DND-41 (cell line): ENCODE results near the gene SP8.

ENCODE experiments used
- ATAC-seq: fragments of 200-7000 bp; cut with Tn5 transposase; 3 replicates; pipeline ENCODE4 v1.9.1; 2021; ENCODE audit warnings: low read depth; ENCODE audit not compliant: insufficient read depth
- DNase-seq: peaks from one replicate; pipeline ENCODE4 v3.0.0-alpha.2; 2020
- H2AFZ ChIP-seq: 2 replicates; pipeline ENCODE4 v1.6.0; 2012; ENCODE audit warnings: low read depth, low read length
- H3K27ac ChIP-seq: 2 replicates; pipeline ENCODE4 v1.5.1; 2012; ENCODE audit warnings: low read length, inconsistent platforms
- H3K27me3 ChIP-seq: fragments of 200-600 bp; sonication (generic); 2 replicates; pipeline ENCODE4 v1.6.0; 2012; ENCODE audit warnings: low read length, mild to moderate bottlenecking, inconsistent platforms; ENCODE audit not compliant: insufficient read depth, poor library complexity
- H3K36me3 ChIP-seq: 2 replicates; pipeline ENCODE4 v1.5.1; 2012; ENCODE audit warnings: low read length, inconsistent platforms; ENCODE audit not compliant: insufficient read depth
- H3K4me1 ChIP-seq: 2 replicates; pipeline ENCODE4 v1.5.1; 2012; ENCODE audit warnings: mild to moderate bottlenecking, low read length; ENCODE audit not compliant: insufficient read depth
- H3K4me2 ChIP-seq: 2 replicates; pipeline ENCODE4 v1.6.0; 2012; ENCODE audit warnings: mild to moderate bottlenecking, moderate library complexity, low read length, inconsistent platforms; ENCODE audit not compliant: insufficient read depth
- H3K4me3 ChIP-seq, 2 experiments: fragments of 200-600 bp in 1 of 2; shearing (Covaris generic) in 1 of 2; 2 replicates each; pipeline ENCODE4 v1.5.1; 2012 to 2016; ENCODE audit warnings: inconsistent platforms in 2 of 2, low read length in 2 of 2, mild to moderate bottlenecking in 2 of 2, low read depth in 1 of 2, moderate library complexity in 1 of 2
- H3K79me2 ChIP-seq: 2 replicates; pipeline ENCODE4 v1.6.0; 2012; ENCODE audit warnings: low read length, inconsistent platforms; ENCODE audit not compliant: insufficient read depth
- H3K9ac ChIP-seq: 2 replicates; pipeline ENCODE4 v1.6.0; 2012; ENCODE audit warnings: low read depth, mild to moderate bottlenecking, inconsistent platforms, low read length, moderate library complexity
- H3K9me3 ChIP-seq: 2 replicates; pipeline ENCODE4 v1.5.1; 2012; ENCODE audit warnings: low read length, moderate library complexity, mild to moderate bottlenecking, inconsistent platforms; ENCODE audit not compliant: insufficient read depth, severe bottlenecking
- H4K20me1 ChIP-seq: 2 replicates; pipeline ENCODE4 v1.6.0; 2012; ENCODE audit warnings: low read length; ENCODE audit not compliant: insufficient read depth
- EZH2 ChIP-seq: IDR thresholded peaks from 3 replicates; pipeline ENCODE4 v1.6.1; 2012; ENCODE audit warnings: borderline replicate concordance, low read depth, mild to moderate bottlenecking, moderate library complexity, low read length, inconsistent platforms; ENCODE audit not compliant: severe bottlenecking
- TF ChIP-seq, protein P1 (sequence below): IDR thresholded peaks from 2 replicates; pipeline ENCODE4 v1.5.1; 2012; ENCODE audit warnings: borderline replicate concordance, low read length, moderate library complexity, mild to moderate bottlenecking; ENCODE audit not compliant: poor library complexity, severe bottlenecking; ENCODE audit errors: extremely low read depth

The SP8 gene

DNA sequence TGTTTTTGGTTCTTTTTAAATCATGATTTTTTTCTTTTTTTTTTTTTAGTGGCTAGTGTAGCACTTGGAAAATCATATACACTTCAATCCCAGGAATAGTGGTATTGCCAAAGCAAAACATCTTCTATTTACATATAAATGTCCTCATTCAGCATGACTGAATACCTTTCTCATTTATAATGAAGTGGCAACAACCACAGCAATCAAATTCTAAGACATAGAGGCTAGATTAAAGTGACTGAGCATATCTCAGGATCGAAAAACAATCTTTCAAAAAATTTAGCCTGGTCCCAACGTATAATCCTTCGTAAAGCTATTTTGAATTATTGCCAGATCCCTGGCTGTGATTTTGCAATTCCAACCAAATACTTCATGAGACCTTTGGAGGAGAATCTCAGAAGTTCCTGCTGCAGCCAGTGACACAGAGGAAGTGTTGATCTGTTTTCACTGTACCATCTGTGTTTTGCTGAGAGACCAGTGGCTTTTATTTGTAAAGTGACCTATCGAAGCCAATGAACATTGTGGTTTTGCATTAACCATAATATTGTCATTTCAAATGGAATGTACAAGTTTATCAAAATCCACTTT, 29.8 kb upstream of the SP8 start:
- DNase-seq (no peak), ATAC-seq (no peak)
- no peak overlapping the region for H3K4me2 ChIP-seq
- no peak overlapping the region for H2AFZ ChIP-seq
- H4K20me1 ChIP-seq: no peaks in the 10 kb centered on the region
- H3K9ac ChIP-seq: no peak overlapping the region
- no peaks in the 10 kb centered on the region for H3K27me3 ChIP-seq
- no peaks in the 10 kb centered on the region for H3K4me1 ChIP-seq
- no peaks in the 10 kb centered on the region for H3K36me3 ChIP-seq
- no peaks in the 10 kb centered on the region for H3K9me3 ChIP-seq
- TF ChIP-seq, protein P1, sequence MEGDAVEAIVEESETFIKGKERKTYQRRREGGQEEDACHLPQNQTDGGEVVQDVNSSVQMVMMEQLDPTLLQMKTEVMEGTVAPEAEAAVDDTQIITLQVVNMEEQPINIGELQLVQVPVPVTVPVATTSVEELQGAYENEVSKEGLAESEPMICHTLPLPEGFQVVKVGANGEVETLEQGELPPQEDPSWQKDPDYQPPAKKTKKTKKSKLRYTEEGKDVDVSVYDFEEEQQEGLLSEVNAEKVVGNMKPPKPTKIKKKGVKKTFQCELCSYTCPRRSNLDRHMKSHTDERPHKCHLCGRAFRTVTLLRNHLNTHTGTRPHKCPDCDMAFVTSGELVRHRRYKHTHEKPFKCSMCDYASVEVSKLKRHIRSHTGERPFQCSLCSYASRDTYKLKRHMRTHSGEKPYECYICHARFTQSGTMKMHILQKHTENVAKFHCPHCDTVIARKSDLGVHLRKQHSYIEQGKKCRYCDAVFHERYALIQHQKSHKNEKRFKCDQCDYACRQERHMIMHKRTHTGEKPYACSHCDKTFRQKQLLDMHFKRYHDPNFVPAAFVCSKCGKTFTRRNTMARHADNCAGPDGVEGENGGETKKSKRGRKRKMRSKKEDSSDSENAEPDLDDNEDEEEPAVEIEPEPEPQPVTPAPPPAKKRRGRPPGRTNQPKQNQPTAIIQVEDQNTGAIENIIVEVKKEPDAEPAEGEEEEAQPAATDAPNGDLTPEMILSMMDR: no peak
- no peak for TF ChIP-seq EZH2
- no peak overlapping the region for H3K4me3 ChIP-seq
- no peak overlapping the region for H3K27ac ChIP-seq
- H3K79me2 ChIP-seq: no peaks in the 10 kb centered on the region

DNA sequence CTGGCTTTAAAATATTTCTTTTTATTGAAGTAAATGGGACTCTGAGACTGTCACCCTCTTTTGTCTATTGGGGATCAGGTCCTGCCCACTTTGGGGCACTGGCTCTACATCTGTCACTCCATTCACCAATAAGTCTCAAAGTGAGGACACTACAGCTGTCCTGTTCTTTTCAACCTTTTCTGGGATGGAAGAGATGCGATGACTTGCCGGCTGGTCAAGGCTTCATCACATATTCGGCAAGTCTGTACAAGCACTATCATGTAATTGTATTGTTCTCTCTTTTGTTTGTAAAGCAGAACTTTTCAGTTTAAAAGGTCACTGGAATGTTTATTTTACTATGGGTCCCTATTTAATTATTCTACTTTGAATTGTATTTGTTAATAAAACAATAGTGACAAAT, 17.7 kb upstream of the SP8 start:
- Histone ChIP-seq H4K20me1 (no peaks in the 10 kb centered on the region), H3K36me3 (no peaks in the 10 kb centered on the region), H3K79me2 (no peaks in the 10 kb centered on the region), H3K4me1 (no peaks in the 10 kb centered on the region), H3K27me3 (no peaks in the 10 kb centered on the region), H2AFZ (no peak overlapping the region), H3K9me3 (no peaks in the 10 kb centered on the region), H3K4me3 (no peak overlapping the region), H3K9ac (no peak overlapping the region), H3K4me2 (no peak overlapping the region), H3K27ac (no peak overlapping the region)
- ATAC-seq: no peak
- no peak for DNase-seq
- TF ChIP-seq EZH2: no peak
- TF ChIP-seq, protein P1: no peak

DNA sequence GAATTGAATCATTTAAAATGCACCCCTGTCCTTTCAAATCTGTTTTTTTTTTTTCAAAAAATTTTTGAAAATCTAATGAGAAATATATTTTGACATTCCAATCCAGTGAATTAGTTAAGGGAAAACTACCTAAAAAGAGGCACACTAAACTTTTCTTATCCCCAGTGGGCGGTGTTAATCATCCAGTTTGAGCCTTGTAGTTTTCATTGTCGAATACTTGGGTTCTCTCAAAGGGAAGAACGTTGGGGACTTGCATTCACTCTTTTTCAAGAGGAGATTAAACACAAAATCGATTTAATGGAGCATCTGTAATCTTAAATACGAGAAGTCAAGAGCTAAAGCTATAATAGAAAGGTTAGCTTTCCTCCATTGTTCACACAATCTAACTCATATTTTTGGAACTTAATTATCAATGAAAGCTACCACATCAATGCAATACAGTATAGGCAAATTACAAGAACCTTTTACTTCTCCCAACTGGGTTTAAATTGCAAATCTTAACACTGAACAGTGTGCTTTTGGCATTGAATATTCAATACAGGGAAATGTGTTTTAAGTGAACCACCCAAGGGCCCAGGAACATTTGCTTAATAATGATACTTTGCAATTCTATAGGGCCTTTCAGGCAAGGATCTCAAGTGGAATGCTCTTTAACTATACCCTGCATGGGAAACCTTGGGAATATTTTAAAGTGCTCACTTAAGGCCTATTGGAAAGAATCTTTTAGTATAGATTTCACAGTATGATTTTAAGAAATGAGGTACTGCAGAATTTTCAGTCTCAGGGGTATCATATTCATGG, 13.1 kb upstream of the SP8 start:
- Histone ChIP-seq H3K9me3 (no peaks in the 10 kb centered on the region), H3K79me2 (no peaks in the 10 kb centered on the region), H3K9ac (no peak overlapping the region), H3K27me3 (no peaks in the 10 kb centered on the region), H3K4me1 (no peaks in the 10 kb centered on the region), H2AFZ (no peak overlapping the region), H4K20me1 (no peaks in the 10 kb centered on the region), H3K4me2 (no peak overlapping the region), H3K36me3 (no peaks in the 10 kb centered on the region), H3K27ac (no peak overlapping the region), H3K4me3 (no peak overlapping the region)
- no peak for TF ChIP-seq EZH2
- TF ChIP-seq, protein P1: no peak
- ATAC-seq (no peak), DNase-seq (no peak)
